Stimulated activated CD4-positive, alpha-beta T cell treated with anti-CD3 and anti-CD28 coated beads, Interleukin-12 subunit alpha, Interleukin-12 subunit beta, amount 100 ng/mL, for 4 hours (primary cell): Measurements from ENCODE around the gene VAPA.

Source experiments
- DNase-seq: peaks from one replicate; pipeline ENCODE4 v3.0.0-alpha.2; 2020

Gene VAPA

GRCh38 chr18:9913526-9914333 is at the start of gene VAPA:
Gene VAPA (plus strand): TSS chr18:9914016. CDS start chr18:9914257, 241 bp downstream.
- peak; percentile 90 for DNase-seq

- no peak for DNase-seq
These were observed 47.9 kb upstream of the VAPA start for GRCh38 chr18:9865764-9866490.

- DNase-seq, result no peak
These were observed 47.2 kb upstream of the VAPA start for GRCh38 chr18:9866627-9867026.

GRCh38 chr18:9867071-9867594 is 46.7 kb upstream of the VAPA start:
- DNase-seq, result no peak

- DNase-seq, result no peak
These were observed 44.7 kb upstream of the VAPA start for GRCh38 chr18:9868857-9869714.

- no peak for DNase-seq
These were observed 43.9 kb upstream of the VAPA start for GRCh38 chr18:9869715-9870430.

GRCh38 chr18:9870431-9871008 is 43.3 kb upstream of the VAPA start:
- no peak for DNase-seq

- no peak for DNase-seq
These were observed 42.5 kb upstream of the VAPA start for GRCh38 chr18:9871244-9871746.

- no peak for DNase-seq
These were observed 41.0 kb upstream of the VAPA start for GRCh38 chr18:9872823-9873222.

- no peak for DNase-seq
These were observed 39.1 kb upstream of the VAPA start for GRCh38 chr18:9874728-9875127.

GRCh38 chr18:9876212-9876866 is 37.5 kb upstream of the VAPA start:
- DNase-seq, result no peak

- DNase-seq, result no peak
These were observed 36.8 kb upstream of the VAPA start for GRCh38 chr18:9876867-9877654.

- no peak for DNase-seq
These were observed 36.2 kb upstream of the VAPA start for GRCh38 chr18:9877655-9878014.

GRCh38 chr18:9878095-9878494 is 35.7 kb upstream of the VAPA start:
- DNase-seq, result no peak

- no peak for DNase-seq
These were observed 35.0 kb upstream of the VAPA start for GRCh38 chr18:9878783-9879242.

- DNase-seq, result no peak
These were observed 29.7 kb upstream of the VAPA start for GRCh38 chr18:9884090-9884489.

GRCh38 chr18:9884532-9885140 is 29.2 kb upstream of the VAPA start:
- no peak for DNase-seq

GRCh38 chr18:9885170-9886004 is 28.4 kb upstream of the VAPA start, which contains the start of gene TXNDC2:
Gene TXNDC2 (plus strand): TSS chr18:9885973. CDS start chr18:9886681, 708 bp downstream.
- no peak for DNase-seq

GRCh38 chr18:9886005-9886348 is 27.8 kb upstream of the VAPA start:
- no peak for DNase-seq
